ENCODE results near the gene CFAP299.

DNA sequence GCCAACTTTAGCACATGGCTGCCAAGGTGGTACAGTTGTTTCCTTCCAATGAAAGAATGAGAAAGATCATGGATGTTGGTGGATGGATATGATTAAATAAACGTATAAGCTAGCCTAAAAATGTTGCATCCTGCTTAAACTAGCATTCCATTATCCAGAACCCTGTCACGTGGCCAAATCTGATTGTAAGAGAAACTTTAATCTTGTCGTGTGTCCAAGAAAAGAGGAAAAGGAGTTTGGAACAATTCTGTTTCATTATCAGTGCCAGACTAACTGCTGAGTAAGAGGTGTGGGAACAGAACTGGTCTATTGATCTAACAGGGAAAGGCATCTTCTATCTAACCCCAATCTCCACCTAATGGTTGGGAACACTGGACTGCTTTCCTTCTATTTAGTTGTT, 369.8 kb downstream of the CFAP299 start:
- TF ChIP-seq, protein P1, sequence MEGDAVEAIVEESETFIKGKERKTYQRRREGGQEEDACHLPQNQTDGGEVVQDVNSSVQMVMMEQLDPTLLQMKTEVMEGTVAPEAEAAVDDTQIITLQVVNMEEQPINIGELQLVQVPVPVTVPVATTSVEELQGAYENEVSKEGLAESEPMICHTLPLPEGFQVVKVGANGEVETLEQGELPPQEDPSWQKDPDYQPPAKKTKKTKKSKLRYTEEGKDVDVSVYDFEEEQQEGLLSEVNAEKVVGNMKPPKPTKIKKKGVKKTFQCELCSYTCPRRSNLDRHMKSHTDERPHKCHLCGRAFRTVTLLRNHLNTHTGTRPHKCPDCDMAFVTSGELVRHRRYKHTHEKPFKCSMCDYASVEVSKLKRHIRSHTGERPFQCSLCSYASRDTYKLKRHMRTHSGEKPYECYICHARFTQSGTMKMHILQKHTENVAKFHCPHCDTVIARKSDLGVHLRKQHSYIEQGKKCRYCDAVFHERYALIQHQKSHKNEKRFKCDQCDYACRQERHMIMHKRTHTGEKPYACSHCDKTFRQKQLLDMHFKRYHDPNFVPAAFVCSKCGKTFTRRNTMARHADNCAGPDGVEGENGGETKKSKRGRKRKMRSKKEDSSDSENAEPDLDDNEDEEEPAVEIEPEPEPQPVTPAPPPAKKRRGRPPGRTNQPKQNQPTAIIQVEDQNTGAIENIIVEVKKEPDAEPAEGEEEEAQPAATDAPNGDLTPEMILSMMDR (IDR thresholded peaks at IDR 0.05), result no peak
- TF ChIP-seq POLR2AphosphoS5 (IDR thresholded peaks at IDR 0.05), result no peak
- no peak for TF ChIP-seq POLR2A (IDR thresholded peaks at IDR 0.05)
- TF ChIP-seq EP300 (IDR thresholded peaks at IDR 0.05), result no peak
